PC-3 (cell line): ENCODE measurements around the gene CYP21A2.
"Not testable (repeated sequence)": the region's sequence is repeated elsewhere in the genome, so short reads cannot be mapped to it uniquely, and the experiment has no call there.

ENCODE experiments used
- CTCF ChIP-seq: fragments of 300-600 bp; sonication (generic); conservative IDR thresholded peaks from 2 replicates; pipeline ENCODE4 v1.5.1; 2017; ENCODE audit warnings: antibody characterized with exemption, low read depth, mild to moderate bottlenecking, low read length
- EZH2phosphoT487 ChIP-seq: fragments of 300-600 bp; sonication (generic); IDR thresholded peaks from 2 replicates; pipeline ENCODE4 v1.6.1; 2018; ENCODE audit warnings: mild to moderate bottlenecking, antibody characterized with exemption, low read length, borderline replicate concordance

- TF ChIP-seq CTCF, EZH2phosphoT487: not testable (repeated sequence)
Measured at GRCh38 chr6:32041050-32041321, 2.8 kb downstream of the CYP21A2 start.
